ENCODE measurements around the gene EEF2. TPM values are rescaled to one million over a fixed set of nuclear protein-coding genes. Genes with fewer than 3 reads are reported as not detected.
A peak's percentile ranks its signal among the peaks of the same experiment; 100 is the strongest.

The EEF2 gene
- total RNA-seq, 1 donor from 2014 or later, result 1,702 TPM

MicroRNA genes within 50 kb of the gene (microRNA counts, 767-probe panel; counts per million panel counts)
- microRNA hsa-miR-637, result 238 to 261 counts per million in 2 donors

Small RNAs within 50 kb of the gene (microRNA-seq; reads per million reads assigned to microRNA genes)
- gene MIR637 (ENCODE audit: borderline number of aligned reads, borderline replicate concordance), result not detected

Small RNAs within 50 kb of the gene (small RNA-seq; reads per million reads assigned to genes)
- 5.5 reads per million, percentile 88 among the genes with 10 or more reads in this experiment for gene SNORD37

Other genes with a start within 250 kb of the EEF2 start
- gene APBA3, start 223.8 kb downstream of the EEF2 start, total RNA-seq, result 46.2 TPM
- gene MRPL54, start 222.8 kb downstream of the EEF2 start, total RNA-seq, result 30.4 TPM
- not detected for gene RAX2, start 213.2 kb downstream of the EEF2 start, total RNA-seq
- gene MATK, start 199.1 kb downstream of the EEF2 start, total RNA-seq, result 1.2 TPM
- not detected for gene ZFR2, start 116.4 kb downstream of the EEF2 start, total RNA-seq
- gene ATCAY, start 104.8 kb downstream of the EEF2 start, total RNA-seq, result 0.98 TPM
- not detected for gene NMRK2, start 52.4 kb downstream of the EEF2 start, total RNA-seq
- 62.4 TPM for gene DAPK3, start 14.4 kb downstream of the EEF2 start, total RNA-seq
- gene PIAS4, start 22.3 kb upstream of the EEF2 start, total RNA-seq, result 14.0 TPM
- gene ZBTB7A, start 81.4 kb upstream of the EEF2 start, total RNA-seq, result 60.6 TPM
- gene MAP2K2, start 138.7 kb upstream of the EEF2 start, total RNA-seq, result 104 TPM
- not detected for gene CREB3L3, start 168.2 kb upstream of the EEF2 start, total RNA-seq
- 65.6 TPM for gene SIRT6, start 197.1 kb upstream of the EEF2 start, total RNA-seq
- gene ANKRD24, start 197.2 kb upstream of the EEF2 start, total RNA-seq, result 0.25 TPM
- not detected for gene EBI3, start 244.1 kb upstream of the EEF2 start, total RNA-seq

Measured in vagina (tissue), 2 donors.